ENCODE results near the gene METTL15.

DNA sequence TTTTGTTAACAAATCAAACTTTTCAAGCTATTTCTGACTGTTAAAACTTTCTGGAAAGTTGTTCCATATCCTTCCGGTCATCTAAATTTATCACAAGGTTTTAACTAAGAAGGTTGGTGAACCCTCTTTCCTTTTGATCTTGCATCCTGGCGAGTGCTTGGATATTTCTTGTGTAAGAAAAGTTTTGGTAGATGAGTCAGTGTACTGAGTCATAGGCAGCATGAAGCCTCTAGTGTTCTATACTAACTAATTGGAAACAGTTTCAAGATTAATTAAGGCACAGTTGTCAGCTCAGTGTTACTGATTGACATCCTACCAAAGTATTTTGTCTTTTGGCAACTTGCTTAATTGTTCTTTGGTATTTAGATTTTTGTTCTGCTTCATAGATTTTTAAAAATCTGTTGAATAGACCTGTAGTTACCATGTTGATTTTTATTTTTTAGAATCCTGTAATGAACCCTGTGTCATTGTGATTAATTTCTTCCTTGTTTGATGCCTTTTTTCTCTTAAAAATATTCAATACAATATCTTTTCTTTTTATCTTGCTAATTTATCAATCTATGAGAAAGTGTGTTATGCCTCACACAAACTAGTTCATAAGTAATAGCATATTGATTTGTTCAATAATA lies 38.0 kb downstream of the METTL15 start:
- TF ChIP-seq SNAI2 (CRISPR knock-in tag; IDR thresholded peaks at IDR 0.05) (no peak), TCF4 (CRISPR knock-in tag; IDR thresholded peaks at IDR 0.05; ENCODE audit: borderline replicate concordance) (no peak), TSHZ2 (CRISPR knock-in tag; IDR thresholded peaks at IDR 0.05) (no peak), ZFP30 (CRISPR knock-in tag; IDR thresholded peaks at IDR 0.05) (no peak)
- TF ChIP-seq, protein P1, sequence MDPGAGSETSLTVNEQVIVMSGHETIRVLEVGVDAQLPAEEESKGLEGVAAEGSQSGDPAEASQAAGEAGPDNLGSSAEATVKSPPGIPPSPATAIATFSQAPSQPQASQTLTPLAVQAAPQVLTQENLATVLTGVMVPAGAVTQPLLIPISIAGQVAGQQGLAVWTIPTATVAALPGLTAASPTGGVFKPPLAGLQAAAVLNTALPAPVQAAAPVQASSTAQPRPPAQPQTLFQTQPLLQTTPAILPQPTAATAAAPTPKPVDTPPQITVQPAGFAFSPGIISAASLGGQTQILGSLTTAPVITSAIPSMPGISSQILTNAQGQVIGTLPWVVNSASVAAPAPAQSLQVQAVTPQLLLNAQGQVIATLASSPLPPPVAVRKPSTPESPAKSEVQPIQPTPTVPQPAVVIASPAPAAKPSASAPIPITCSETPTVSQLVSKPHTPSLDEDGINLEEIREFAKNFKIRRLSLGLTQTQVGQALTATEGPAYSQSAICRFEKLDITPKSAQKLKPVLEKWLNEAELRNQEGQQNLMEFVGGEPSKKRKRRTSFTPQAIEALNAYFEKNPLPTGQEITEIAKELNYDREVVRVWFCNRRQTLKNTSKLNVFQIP (CRISPR knock-in tag; IDR thresholded peaks at IDR 0.05; ENCODE audit: borderline replicate concordance, low read depth), result no peak
- TF ChIP-seq, protein P2, sequence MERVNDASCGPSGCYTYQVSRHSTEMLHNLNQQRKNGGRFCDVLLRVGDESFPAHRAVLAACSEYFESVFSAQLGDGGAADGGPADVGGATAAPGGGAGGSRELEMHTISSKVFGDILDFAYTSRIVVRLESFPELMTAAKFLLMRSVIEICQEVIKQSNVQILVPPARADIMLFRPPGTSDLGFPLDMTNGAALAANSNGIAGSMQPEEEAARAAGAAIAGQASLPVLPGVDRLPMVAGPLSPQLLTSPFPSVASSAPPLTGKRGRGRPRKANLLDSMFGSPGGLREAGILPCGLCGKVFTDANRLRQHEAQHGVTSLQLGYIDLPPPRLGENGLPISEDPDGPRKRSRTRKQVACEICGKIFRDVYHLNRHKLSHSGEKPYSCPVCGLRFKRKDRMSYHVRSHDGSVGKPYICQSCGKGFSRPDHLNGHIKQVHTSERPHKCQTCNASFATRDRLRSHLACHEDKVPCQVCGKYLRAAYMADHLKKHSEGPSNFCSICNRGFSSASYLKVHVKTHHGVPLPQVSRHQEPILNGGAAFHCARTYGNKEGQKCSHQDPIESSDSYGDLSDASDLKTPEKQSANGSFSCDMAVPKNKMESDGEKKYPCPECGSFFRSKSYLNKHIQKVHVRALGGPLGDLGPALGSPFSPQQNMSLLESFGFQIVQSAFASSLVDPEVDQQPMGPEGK (CRISPR knock-in tag; IDR thresholded peaks at IDR 0.05; ENCODE audit: borderline replicate concordance), result no peak; the same call in 1 of the 2 replicates

Measured in SK-N-SH treated with all-trans-retinoic acid at 6 μM for 48 hours (cell line).